ENCODE measurements around the gene ACOX3.
"Not testable (repeated sequence)": the region's sequence is repeated elsewhere in the genome, so short reads cannot be mapped to it uniquely, and the experiment has no call there.

Gene ACOX3

GRCh38 chr4:8353912-8354453 lies 86.5 kb downstream of the ACOX3 start:
- DNase-seq (ENCODE audit: low spot score) (peak; percentile 95), FAIRE-seq (peak; percentile 94)

DNA sequence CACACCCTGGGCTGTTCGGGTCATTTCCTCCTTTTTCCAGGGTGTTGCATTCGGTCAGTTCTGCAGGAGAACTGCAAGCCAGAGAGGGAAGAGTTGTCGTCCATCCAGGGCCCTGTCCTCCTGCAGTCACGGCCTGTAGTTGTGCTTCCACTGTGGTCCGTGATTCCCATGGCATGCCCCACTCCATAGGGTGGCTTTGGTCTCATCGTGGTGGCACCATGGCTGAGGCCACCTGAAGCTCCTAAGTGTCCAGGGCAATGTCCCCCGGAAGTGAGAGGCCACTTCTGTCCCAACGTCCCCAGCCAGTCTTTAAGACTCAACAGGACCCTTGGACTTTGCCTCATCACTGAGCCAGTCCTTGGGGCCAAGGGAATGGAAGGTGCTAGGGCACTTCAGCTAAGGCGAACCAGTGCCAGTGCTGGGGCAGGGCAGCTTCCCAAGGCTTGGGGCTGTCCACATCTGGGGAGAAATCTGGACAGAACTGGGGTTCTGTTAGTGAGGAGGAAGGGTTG lies 87.3 kb downstream of the ACOX3 start:
- no peak for DNase-seq (ENCODE audit: low spot score)
- FAIRE-seq = no peak

GRCh38 chr4:8352368-8353157 lies 88.0 kb downstream of the ACOX3 start:
- DNase-seq (ENCODE audit: low spot score) (no peak), FAIRE-seq (no peak)

DNA sequence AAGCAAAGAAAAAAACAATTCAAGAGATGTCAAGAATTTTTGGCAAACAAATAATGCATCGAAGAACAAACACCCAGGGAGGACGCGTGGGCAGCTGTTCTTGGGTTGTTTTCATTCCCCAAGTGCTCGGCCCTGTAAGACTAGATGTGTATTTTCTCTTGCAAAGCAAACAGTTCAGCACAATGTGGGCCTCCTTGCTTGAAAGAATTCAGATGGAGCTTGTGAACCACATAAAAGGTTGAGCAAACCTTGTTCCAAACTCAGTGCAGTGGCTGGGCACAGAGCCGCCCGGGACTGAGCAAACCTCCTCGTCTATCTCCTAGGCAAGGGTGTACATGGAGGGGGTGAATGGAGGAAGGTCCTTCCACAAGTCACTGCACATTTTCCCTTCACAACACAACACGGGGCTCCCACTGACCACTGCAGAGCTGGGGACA lies 88.6 kb downstream of the ACOX3 start:
- no peak for DNase-seq (ENCODE audit: low spot score)

DNA sequence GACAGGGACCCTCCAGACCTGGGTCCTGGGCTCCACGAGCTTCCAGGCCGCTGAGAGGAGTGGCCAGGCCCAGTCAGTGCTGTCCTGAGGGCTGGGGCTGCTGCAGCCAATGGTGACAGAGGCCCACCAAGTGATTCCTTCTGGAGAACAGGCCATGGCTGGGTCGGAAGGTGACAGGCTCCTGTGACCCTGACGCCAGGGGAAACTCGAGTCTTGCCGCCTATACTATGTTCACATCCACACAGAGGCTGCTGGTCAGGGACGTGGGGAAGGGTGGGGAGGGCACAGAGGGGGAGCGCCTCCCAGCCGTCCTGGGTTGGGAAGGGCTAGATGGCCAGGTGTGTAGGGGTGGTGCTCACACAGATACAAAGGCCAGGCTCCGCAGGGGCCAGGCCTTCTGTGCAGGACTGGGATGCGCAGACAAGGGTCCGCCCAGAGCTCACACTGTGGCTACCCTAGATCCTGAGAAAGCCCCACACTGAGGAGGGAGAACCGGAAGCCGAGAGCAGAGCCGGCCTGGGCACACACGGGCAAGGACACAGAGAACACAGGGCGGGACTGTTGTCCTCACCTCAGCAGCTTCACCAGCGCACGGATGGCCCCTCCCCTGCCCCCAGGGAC lies 89.6 kb downstream of the ACOX3 start:
- DNase-seq (ENCODE audit: low spot score) = no peak
- no peak for FAIRE-seq

More for the DNA sequence above, 88.6 kb downstream of the ACOX3 start:
- no peak for FAIRE-seq

GRCh38 chr4:8350352-8350751 lies 90.2 kb downstream of the ACOX3 start:
- DNase-seq (ENCODE audit: low spot score) (no peak), FAIRE-seq (no peak)

DNA sequence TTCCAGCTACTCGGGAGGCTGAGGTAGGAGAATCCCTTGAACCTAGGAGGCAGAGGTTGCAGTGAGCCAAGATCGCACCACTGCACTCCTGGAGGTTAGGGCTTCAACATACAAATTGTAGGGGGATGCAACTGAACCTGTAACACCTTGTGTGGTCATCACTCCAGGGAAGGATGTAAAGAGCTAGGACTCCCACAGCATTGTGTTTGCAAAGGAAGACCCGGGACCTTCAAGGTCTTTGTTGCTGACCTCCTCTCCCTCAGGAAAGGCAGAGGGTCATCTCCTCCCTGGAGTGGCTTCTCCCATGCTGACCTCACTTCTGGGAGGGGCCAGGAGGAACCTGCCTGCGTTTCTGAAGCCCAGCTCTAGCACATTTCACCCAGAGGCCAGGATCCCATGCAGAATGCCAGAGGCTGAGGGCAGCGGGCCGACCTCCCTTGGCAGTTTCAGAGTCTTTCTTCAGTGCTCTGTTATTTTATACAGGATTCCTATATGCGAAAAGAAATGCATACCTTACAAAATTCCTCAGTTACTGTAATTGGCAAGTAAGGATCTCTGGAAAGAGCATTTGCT lies 90.8 kb downstream of the ACOX3 start:
- DNase-seq (ENCODE audit: low spot score) (no peak), FAIRE-seq (no peak)

GRCh38 chr4:8349236-8349635 lies 91.3 kb downstream of the ACOX3 start:
- FAIRE-seq = not testable (repeated sequence)

GRCh38 chr4:8348071-8348470 lies 92.5 kb downstream of the ACOX3 start:
- no peak for FAIRE-seq
- DNase-seq (ENCODE audit: low spot score) = no peak

More at GRCh38 chr4:8349236-8349635, 91.3 kb downstream of the ACOX3 start:
- not testable (repeated sequence) for DNase-seq (ENCODE audit: low spot score)

DNA sequence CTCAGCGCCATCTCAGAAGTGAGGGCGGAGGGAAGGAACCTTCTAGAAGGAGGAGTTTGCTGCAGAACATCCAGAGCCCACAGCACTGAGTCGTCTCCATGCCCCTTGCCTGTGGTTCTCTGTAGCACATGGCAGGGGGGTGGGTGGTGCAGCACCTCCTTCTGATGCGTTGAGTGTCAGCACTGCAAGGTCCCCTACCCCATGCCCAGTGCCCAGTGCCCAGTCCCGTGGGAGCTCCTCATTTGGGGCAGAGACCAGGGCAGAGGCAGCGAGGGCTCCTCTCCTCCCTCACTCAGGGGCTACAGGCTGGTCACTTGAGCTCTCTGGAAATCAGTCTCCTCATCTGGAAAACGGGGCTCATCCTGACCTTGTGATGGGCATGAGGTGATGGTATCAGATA lies 92.9 kb downstream of the ACOX3 start:
- DNase-seq (ENCODE audit: low spot score) (no peak), FAIRE-seq (no peak)

- FAIRE-seq = no peak
Observed at GRCh38 chr4:8346838-8347605, 93.5 kb downstream of the ACOX3 start.

DNA sequence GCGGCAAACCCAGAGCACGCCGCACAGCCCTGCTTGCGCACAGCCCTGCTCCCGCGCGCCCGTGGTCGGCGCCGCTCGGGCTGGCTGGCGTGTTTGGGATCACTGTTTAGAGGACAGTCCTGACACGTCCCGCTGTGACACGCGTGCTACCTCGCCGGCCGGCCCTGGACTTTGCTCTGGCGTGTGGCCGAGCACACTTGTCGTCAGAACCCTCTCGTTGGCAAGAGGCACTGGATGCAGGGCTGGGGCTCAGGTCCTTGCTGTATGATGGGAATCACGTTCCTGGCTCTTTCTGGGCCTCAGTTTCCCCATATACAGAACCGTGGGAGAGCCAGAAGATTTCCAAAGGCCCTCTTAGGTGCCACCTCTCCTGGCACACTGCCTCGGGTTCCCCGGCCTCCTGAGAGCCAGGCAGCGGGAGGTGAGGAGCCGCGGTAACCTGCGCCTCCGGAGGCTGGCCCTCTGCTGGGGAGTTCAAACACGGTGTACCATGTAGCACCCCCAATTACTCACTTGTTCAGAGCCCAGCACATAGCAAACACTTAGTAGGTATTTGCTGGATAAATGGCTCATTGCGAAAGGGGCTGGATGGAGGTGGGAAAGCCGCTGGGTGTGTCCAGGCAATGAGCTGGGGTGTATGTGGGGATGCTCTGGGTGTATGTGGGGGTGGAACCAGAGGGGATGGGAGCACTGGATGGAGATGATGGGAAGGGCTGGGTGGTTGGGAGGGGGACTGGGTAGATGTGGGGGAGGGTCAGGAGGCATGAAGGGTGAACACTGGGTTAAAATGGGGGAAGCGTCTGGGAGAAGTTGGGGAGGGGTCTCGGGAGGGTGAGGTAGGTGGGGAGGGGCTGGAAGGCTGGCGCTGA lies 94.3 kb downstream of the ACOX3 start:
- DNase-seq (ENCODE audit: low spot score) = no peak
- no peak for FAIRE-seq

More at GRCh38 chr4:8346838-8347605, 93.5 kb downstream of the ACOX3 start:
- DNase-seq (ENCODE audit: low spot score) = no peak

GRCh38 chr4:8345053-8345945 lies 95.2 kb downstream of the ACOX3 start:
- FAIRE-seq (no peak), DNase-seq (ENCODE audit: low spot score) (no peak)

DNA sequence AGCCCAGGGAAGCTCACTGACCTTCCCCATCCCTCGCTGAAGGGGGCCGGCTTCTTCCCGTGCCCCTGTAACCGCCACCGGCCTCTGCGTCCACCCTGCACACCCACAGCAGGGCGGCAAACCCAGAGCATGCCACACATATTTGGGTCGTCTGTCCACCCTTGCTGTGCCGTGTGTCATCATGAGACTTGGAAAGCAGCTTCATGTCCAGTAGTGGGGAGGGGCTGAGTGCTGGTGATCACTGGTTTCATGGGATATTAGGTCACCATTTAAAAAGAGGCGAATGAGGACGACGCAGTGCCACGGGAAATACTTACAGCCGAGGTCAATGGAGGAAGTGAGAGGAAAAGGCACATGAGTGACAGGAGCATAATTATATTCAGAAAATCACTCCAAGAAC lies 96.1 kb downstream of the ACOX3 start:
- no peak for DNase-seq (ENCODE audit: low spot score)
- FAIRE-seq = no peak

- DNase-seq (ENCODE audit: low spot score) = no peak
- FAIRE-seq = no peak
Observed at GRCh38 chr4:8343967-8344331, 96.6 kb downstream of the ACOX3 start.

- FAIRE-seq (no peak), DNase-seq (ENCODE audit: low spot score) (no peak)
Observed at GRCh38 chr4:8343262-8343966, 97.1 kb downstream of the ACOX3 start.

DNA sequence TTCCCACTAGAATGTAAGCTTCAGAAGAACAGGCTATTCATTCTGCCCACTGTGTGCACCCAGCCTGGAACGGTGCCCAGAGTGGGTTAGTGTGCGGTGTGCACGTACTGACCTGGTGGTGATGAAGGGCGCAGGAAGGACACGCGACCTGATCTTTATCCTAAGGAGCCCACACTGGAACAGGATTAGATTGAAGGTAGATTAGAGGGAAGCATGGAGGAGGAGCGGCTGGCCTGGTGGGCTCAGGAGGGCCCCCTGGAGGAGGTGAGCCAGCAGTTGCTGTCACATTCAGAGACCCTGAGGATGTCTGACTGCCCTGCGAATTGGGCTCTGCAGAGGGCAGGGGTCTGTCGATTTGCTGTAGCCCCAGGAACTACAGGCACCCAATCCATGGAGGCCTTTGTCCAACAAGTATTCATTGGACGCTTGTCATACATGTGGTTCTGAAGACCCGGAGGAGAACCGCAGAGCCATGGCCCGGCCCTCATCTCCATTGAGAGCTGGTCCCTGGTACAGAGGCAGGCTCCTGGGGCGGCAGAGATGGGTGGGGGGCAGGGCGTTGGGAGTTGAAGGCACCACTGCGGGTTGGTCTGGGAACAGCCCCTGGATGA lies 97.8 kb downstream of the ACOX3 start:
- FAIRE-seq (no peak), DNase-seq (ENCODE audit: low spot score) (no peak)

DNA sequence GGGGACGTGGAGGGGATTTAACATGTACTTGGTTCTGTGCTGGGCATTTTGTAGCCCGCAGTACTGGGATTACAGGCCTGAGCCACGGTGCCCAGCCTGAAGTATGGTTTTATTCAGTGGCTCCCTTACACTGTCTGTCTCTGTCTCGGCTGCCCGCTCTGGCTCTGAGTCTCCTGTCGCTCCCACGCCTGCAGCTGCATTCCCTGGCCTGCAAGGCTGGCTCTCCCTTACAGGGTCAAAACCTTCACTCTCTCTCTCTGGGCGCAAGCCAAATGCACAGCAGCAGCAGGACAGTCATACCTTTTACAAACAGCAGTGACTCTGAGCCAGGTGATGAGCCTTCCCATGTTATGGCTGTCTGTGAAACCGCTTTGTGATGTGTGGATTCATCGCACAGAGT lies 98.8 kb downstream of the ACOX3 start:
- DNase-seq (ENCODE audit: low spot score) (no peak), FAIRE-seq (no peak)

Data from RCC 7860 (cell line).